WTC11 (cell line): ENCODE data around the gene SLC17A8. TPM values are rescaled to one million over a fixed set of nuclear protein-coding genes. Genes with fewer than 3 reads are reported as not detected.

Experiments used
- ATAC-seq: fragments of 200-7000 bp; cut with Tn5 transposase; 2 replicates; pipeline ENCODE4 v1.10.0; 2021; ENCODE audit warnings: mild to moderate bottlenecking, moderate library complexity
- CTCF ChIA-PET: fragments of 300-600 bp; sonication (Branson Sonifier 250); formaldehyde crosslinking; loops from one replicate; lab custom pipeline; 2021; ENCODE audit warnings: antibody characterized with exemption; lab: Charles Lee
- POLR2A ChIA-PET: fragments of 350-600 bp; sonication (Branson Sonifier 250); formaldehyde crosslinking; loops from one replicate; lab custom pipeline; 2021; ENCODE audit warnings: antibody characterized with exemption; lab: Charles Lee
- DNase-seq: peaks from one replicate; pipeline ENCODE4 v3.0.0; 2021; ENCODE audit warnings: low spot score
- H3K27ac Mint-ChIP-seq: 2 replicates; pipeline ENCODE4 v1.8.0; 2021; ENCODE audit warnings: mixed read lengths
- H3K27me3 Mint-ChIP-seq: 2 replicates; pipeline ENCODE4 v1.8.0; 2021; ENCODE audit warnings: low read depth, mild to moderate bottlenecking, moderate library complexity, mixed read lengths
- H3K36me3 Mint-ChIP-seq: 2 replicates; pipeline ENCODE4 v1.8.0; 2021; ENCODE audit warnings: mixed read lengths
- H3K4me1 Mint-ChIP-seq: 2 replicates; pipeline ENCODE4 v1.8.0; 2022; ENCODE audit warnings: mixed read lengths
- H3K4me3 Mint-ChIP-seq: 2 replicates; pipeline ENCODE4 v1.8.0; 2021; ENCODE audit warnings: mild to moderate bottlenecking, moderate library complexity, mixed read lengths
- H3K9me3 Mint-ChIP-seq: 2 replicates; pipeline ENCODE4 v1.8.0; 2021; ENCODE audit warnings: mixed read lengths
- EMX1 ChIP-seq: fragments of 250-450 bp; sonication (Bioruptor Pico); IDR thresholded peaks from 2 replicates; pipeline ENCODE4 v1.8.0; 2021; ENCODE audit warnings: mild to moderate bottlenecking
- OVOL2 ChIP-seq: fragments of 250-450 bp; sonication (Bioruptor Pico); IDR thresholded peaks from 2 replicates; pipeline ENCODE4 v1.9.0; 2021; ENCODE audit warnings: mild to moderate bottlenecking, borderline replicate concordance
- TCF7 ChIP-seq: sonication (generic); formaldehyde crosslinking; IDR thresholded peaks from 2 replicates; pipeline ENCODE4 v1.8.0; 2022; ENCODE audit warnings: mild to moderate bottlenecking, low read depth, missing genetic modification reagents, moderate library complexity
- TP53 ChIP-seq: sonication (generic); formaldehyde crosslinking; IDR thresholded peaks from 2 replicates; pipeline ENCODE4 v1.8.1; 2023; ENCODE audit warnings: mild to moderate bottlenecking, missing genetic modification reagents
- USF2 ChIP-seq: sonication (generic); formaldehyde crosslinking; IDR thresholded peaks from 2 replicates; pipeline ENCODE4 v1.8.1; 2023; ENCODE audit warnings: mild to moderate bottlenecking, missing genetic modification reagents, moderate library complexity
- ZNF416 ChIP-seq: fragments of 250-450 bp; sonication (Bioruptor Pico); IDR thresholded peaks from 2 replicates; pipeline ENCODE4 v1.9.0; 2021; ENCODE audit warnings: mild to moderate bottlenecking, inconsistent platforms
- total RNA-seq: library from RNA; stranded (reverse); gene quantifications from 3 replicates; pipeline ENCODE4 v1.2.3, GENCODE V29; 2021
- TF ChIP-seq, protein P1 (sequence below): sonication (generic); formaldehyde crosslinking; IDR thresholded peaks from 2 replicates; pipeline ENCODE4 v1.8.1; 2022; ENCODE audit warnings: mild to moderate bottlenecking, missing genetic modification reagents, moderate library complexity, borderline replicate concordance
- TF ChIP-seq, protein P2 (sequence below): fragments of 200-600 bp; IDR thresholded peaks from 2 replicates; pipeline ENCODE4 v1.8.0; 2022; ENCODE audit warnings: antibody characterized with exemption
- TF ChIP-seq, protein P3 (sequence below): sonication (generic); formaldehyde crosslinking; IDR thresholded peaks from 2 replicates; pipeline ENCODE4 v1.8.0; 2022; ENCODE audit warnings: mild to moderate bottlenecking, missing genetic modification reagents

Gene SLC17A8
- total RNA-seq, 1 experiment from 2014 or later = 0.26 TPM

DNA sequence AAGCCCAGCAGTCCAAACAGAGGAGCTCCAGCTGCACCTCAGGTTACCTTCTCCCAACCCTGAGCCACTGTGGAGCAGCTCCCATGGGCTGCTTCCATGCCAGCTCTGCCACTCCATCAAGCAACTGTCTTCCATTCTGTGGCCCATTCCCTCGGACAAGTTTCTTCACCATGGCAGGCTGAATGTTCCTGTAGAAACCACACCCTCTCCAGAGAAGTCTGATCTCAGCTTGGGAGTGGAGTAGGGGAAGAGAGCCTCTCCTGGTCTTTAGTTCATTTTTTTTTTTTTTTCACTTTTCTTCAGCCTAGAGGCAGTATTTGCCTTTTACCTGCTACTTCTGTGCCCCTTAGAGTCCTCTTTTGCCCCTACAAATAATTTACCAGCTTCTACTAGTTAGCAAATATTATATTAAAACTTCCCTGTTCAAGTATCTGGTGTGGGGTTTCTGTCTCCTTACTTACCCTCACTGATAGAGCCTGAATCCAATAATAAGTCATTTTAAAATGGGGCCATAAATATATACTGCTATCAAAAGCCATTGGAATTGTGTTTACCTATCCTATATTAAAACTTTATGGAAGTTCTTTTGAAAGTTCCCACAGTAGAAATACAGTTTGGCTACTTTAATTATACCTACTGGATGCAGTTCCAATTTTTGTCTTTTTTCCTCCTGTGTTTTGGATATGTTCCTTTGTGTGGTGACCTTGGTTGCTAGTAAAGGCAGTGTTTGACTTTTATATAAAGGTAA is 11.7 kb upstream of the SLC17A8 start:
- ChIA-PET CTCF (interaction anchor here (0.7 to 1.8 kb wide), 3 partner anchors 60 to 326 kb away, joined by 4 to 10 read pairs (median 5); no protein-coding TSS in a partner anchor), POLR2A (no interaction called here)
- Mint-ChIP-seq H3K27me3 (no peaks in the 10 kb centered on the region), H3K36me3 (no peaks in the 10 kb centered on the region), H3K9me3 (peaks cover 4% of the 10 kb centered on the region; the same call in 1 of the 2 replicates)
- no peak for DNase-seq
- TF ChIP-seq, protein P1, sequence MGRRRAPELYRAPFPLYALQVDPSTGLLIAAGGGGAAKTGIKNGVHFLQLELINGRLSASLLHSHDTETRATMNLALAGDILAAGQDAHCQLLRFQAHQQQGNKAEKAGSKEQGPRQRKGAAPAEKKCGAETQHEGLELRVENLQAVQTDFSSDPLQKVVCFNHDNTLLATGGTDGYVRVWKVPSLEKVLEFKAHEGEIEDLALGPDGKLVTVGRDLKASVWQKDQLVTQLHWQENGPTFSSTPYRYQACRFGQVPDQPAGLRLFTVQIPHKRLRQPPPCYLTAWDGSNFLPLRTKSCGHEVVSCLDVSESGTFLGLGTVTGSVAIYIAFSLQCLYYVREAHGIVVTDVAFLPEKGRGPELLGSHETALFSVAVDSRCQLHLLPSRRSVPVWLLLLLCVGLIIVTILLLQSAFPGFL (CRISPR knock-in tag) = no peak
- TF ChIP-seq TP53 (no peak), TCF7 (CRISPR knock-in tag) (no peak), USF2 (CRISPR knock-in tag) (no peak)
- TF ChIP-seq, all 79 proteins: peak for 0
- peak; percentile 18 for ATAC-seq
- no peak overlapping the region for H3K4me3 Mint-ChIP-seq
- no peak overlapping the region; the same call in 1 of the 2 replicates for H3K27ac Mint-ChIP-seq
- peaks cover 10% of the 10 kb centered on the region for H3K4me1 Mint-ChIP-seq

GRCh38 chr12:100346660-100347059 is 10.2 kb upstream of the SLC17A8 start:
- Mint-ChIP-seq H3K36me3 (no peaks in the 10 kb centered on the region), H3K4me3 (no peak overlapping the region), H3K9me3 (peaks cover 4% of the 10 kb centered on the region; the same call in 1 of the 2 replicates), H3K27ac (no peak overlapping the region; the same call in 1 of the 2 replicates), H3K4me1 (peaks cover 5% of the 10 kb centered on the region; the same call in 1 of the 2 replicates), H3K27me3 (no peaks in the 10 kb centered on the region)
- DNase-seq (no peak), ATAC-seq (no peak)
- CTCF ChIA-PET = interaction anchor here (0.6 to 5.2 kb wide), 4 partner anchors 58 to 209 kb away, joined by 3 to 72 read pairs (median 4); no protein-coding TSS in a partner anchor
- TF ChIP-seq, protein P2, sequence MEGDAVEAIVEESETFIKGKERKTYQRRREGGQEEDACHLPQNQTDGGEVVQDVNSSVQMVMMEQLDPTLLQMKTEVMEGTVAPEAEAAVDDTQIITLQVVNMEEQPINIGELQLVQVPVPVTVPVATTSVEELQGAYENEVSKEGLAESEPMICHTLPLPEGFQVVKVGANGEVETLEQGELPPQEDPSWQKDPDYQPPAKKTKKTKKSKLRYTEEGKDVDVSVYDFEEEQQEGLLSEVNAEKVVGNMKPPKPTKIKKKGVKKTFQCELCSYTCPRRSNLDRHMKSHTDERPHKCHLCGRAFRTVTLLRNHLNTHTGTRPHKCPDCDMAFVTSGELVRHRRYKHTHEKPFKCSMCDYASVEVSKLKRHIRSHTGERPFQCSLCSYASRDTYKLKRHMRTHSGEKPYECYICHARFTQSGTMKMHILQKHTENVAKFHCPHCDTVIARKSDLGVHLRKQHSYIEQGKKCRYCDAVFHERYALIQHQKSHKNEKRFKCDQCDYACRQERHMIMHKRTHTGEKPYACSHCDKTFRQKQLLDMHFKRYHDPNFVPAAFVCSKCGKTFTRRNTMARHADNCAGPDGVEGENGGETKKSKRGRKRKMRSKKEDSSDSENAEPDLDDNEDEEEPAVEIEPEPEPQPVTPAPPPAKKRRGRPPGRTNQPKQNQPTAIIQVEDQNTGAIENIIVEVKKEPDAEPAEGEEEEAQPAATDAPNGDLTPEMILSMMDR = no peak
- TF ChIP-seq EMX1 (CRISPR knock-in tag) (no peak), ZNF416 (CRISPR knock-in tag) (no peak)
- TF ChIP-seq, protein P1 (CRISPR knock-in tag) = no peak
- TF ChIP-seq, protein P3, sequence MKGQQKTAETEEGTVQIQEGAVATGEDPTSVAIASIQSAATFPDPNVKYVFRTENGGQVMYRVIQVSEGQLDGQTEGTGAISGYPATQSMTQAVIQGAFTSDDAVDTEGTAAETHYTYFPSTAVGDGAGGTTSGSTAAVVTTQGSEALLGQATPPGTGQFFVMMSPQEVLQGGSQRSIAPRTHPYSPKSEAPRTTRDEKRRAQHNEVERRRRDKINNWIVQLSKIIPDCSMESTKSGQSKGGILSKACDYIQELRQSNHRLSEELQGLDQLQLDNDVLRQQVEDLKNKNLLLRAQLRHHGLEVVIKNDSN (CRISPR knock-in tag) = no peak
- POLR2A ChIA-PET = no interaction called here

- Mint-ChIP-seq H3K27me3 (no peaks in the 10 kb centered on the region), H3K9me3 (peaks cover 3% of the 10 kb centered on the region; the same call in 1 of the 2 replicates), H3K36me3 (no peaks in the 10 kb centered on the region), H3K27ac (no peak overlapping the region), H3K4me1 (peaks cover 5% of the 10 kb centered on the region; the same call in 1 of the 2 replicates), H3K4me3 (no peak overlapping the region)
- DNase-seq = no peak
- TF ChIP-seq, protein P2 = peak; percentile 24; the same call in 1 of the 2 replicates
- TF ChIP-seq OVOL2 (CRISPR knock-in tag) = no peak
- ChIA-PET POLR2A (no interaction called here), CTCF (interaction anchor here (0.6 to 5.2 kb wide), 10 partner anchors 8 to 323 kb away, joined by 3 to 72 read pairs (median 6); partner anchors contain the start of gene SLC17A8)
- ATAC-seq = peak; percentile 52
Measured at GRCh38 chr12:100348657-100349454, 8.0 kb upstream of the SLC17A8 start.
